Mesothelial cell of epicardium (in vitro differentiated cells): ENCODE measurements around the gene PTGDR. TPM values are rescaled to one million over a fixed set of nuclear protein-coding genes. Genes with fewer than 3 reads are reported as not detected.

Source experiments
- DNase-seq, 2 experiments: peaks; one replicate each; pipeline ENCODE4 v3.0.0; 2021; ENCODE audit warnings: low spot score in 2 of 2; ENCODE audit not compliant: unreplicated experiment in 2 of 2
- H3K27ac Mint-ChIP-seq: 2 replicates; pipeline ENCODE4 v1.8.0; 2021; ENCODE audit warnings: mixed read lengths
- H3K27me3 Mint-ChIP-seq: 2 replicates; pipeline ENCODE4 v1.8.0; 2021; ENCODE audit warnings: low read depth, mixed read lengths
- H3K36me3 Mint-ChIP-seq: 2 replicates; pipeline ENCODE4 v1.8.0; 2021; ENCODE audit warnings: mixed read lengths
- H3K4me1 Mint-ChIP-seq: 2 replicates; pipeline ENCODE4 v1.8.0; 2021; ENCODE audit warnings: mixed read lengths
- H3K4me3 Mint-ChIP-seq: 2 replicates; pipeline ENCODE4 v1.8.0; 2021; ENCODE audit warnings: mild to moderate bottlenecking, moderate library complexity, mixed read lengths
- H3K9me3 Mint-ChIP-seq: 2 replicates; pipeline ENCODE4 v1.8.0; 2021; ENCODE audit warnings: mixed read lengths
- total RNA-seq: library from RNA; stranded (reverse); gene quantifications from 3 replicates; pipeline ENCODE4 v1.2.1, GENCODE V29; 2021
- TF ChIP-seq, protein P1 (sequence below): fragments of 200-600 bp; sonication (generic); IDR thresholded peaks from one replicate; pipeline ENCODE4 v1.5.0; 2021; ENCODE audit warnings: antibody characterized with exemption; ENCODE audit not compliant: unreplicated experiment

The PTGDR gene
- total RNA-seq, 1 donor from 2014 or later = 0.07 TPM

DNA sequence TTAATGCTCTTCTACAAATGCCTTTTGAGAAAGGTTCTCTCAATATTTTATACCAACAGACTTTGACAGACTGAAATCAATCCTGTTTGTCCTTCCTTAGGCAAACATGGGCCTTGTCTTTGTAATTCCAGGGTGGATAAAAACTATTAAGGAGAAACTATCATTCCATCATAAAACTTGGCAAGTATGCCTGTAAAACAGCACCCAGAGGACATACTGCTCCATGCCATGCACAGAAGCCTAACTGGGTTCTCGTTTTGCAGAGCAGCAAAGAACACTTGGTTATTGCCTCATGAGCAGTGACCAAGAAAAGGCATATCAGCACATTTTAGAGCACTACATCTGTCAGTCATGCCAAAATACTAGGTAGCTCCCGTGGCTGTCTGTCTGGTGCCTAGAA, 33.8 kb upstream of the PTGDR start:
- Mint-ChIP-seq H3K36me3 (no peaks in the 10 kb centered on the region), H3K27me3 (peaks cover 26% of the 10 kb centered on the region), H3K9me3 (peaks cover 4% of the 10 kb centered on the region), H3K27ac (no peak overlapping the region), H3K4me3 (no peak overlapping the region), H3K4me1 (peaks cover 3% of the 10 kb centered on the region)
- TF ChIP-seq, protein P1, sequence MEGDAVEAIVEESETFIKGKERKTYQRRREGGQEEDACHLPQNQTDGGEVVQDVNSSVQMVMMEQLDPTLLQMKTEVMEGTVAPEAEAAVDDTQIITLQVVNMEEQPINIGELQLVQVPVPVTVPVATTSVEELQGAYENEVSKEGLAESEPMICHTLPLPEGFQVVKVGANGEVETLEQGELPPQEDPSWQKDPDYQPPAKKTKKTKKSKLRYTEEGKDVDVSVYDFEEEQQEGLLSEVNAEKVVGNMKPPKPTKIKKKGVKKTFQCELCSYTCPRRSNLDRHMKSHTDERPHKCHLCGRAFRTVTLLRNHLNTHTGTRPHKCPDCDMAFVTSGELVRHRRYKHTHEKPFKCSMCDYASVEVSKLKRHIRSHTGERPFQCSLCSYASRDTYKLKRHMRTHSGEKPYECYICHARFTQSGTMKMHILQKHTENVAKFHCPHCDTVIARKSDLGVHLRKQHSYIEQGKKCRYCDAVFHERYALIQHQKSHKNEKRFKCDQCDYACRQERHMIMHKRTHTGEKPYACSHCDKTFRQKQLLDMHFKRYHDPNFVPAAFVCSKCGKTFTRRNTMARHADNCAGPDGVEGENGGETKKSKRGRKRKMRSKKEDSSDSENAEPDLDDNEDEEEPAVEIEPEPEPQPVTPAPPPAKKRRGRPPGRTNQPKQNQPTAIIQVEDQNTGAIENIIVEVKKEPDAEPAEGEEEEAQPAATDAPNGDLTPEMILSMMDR = no peak
- DNase-seq = no peak

- H3K27ac Mint-ChIP-seq = no peak overlapping the region
- H3K4me1 Mint-ChIP-seq = peaks cover 3% of the 10 kb centered on the region
- H3K9me3 Mint-ChIP-seq = no peaks in the 10 kb centered on the region
- no peak for DNase-seq
- peaks cover 26% of the 10 kb centered on the region for H3K27me3 Mint-ChIP-seq
- TF ChIP-seq, protein P1 = no peak
- no peak overlapping the region for H3K4me3 Mint-ChIP-seq
- no peaks in the 10 kb centered on the region for H3K36me3 Mint-ChIP-seq
Measured at GRCh38 chr14:52235434-52235833, 32.1 kb upstream of the PTGDR start.

GRCh38 chr14:52235866-52236510, 31.5 kb upstream of the PTGDR start:
- Mint-ChIP-seq H3K4me3 (no peak overlapping the region), H3K27ac (no peak overlapping the region), H3K27me3 (peaks cover 28% of the 10 kb centered on the region), H3K4me1 (peaks cover 3% of the 10 kb centered on the region), H3K9me3 (no peaks in the 10 kb centered on the region), H3K36me3 (no peaks in the 10 kb centered on the region)
- DNase-seq = no peak
- TF ChIP-seq, protein P1 = no peak

DNA sequence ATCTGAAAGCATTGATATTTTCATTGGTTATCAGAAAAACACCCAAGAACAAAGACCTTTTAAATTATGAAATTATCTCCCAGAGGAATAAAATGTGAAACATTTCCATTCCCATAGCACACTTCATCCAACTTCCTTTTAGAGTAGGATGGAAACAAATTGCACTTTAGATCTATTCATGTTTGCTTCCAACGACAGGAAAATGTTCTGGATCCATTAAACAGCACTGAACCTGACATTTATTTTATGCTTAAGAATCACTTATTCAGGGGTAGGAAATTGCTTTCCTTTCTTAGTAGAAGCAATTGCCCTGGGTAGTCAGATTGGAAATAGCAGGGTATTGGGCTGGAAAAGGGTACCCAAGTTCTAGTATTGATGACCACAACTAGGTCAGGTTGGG, 28.8 kb upstream of the PTGDR start:
- TF ChIP-seq, protein P1 = no peak
- Mint-ChIP-seq H3K4me3 (no peak overlapping the region), H3K27ac (no peak overlapping the region), H3K4me1 (peaks cover 3% of the 10 kb centered on the region), H3K9me3 (no peaks in the 10 kb centered on the region), H3K36me3 (no peaks in the 10 kb centered on the region), H3K27me3 (peaks cover 33% of the 10 kb centered on the region)
- DNase-seq = no peak

- H3K27me3 Mint-ChIP-seq = peaks cover 37% of the 10 kb centered on the region
- no peak for DNase-seq
- no peak overlapping the region for H3K27ac Mint-ChIP-seq
- H3K4me3 Mint-ChIP-seq = no peak overlapping the region
- TF ChIP-seq, protein P1 = no peak
- peaks cover 3% of the 10 kb centered on the region for H3K4me1 Mint-ChIP-seq
- no peaks in the 10 kb centered on the region for H3K36me3 Mint-ChIP-seq
- H3K9me3 Mint-ChIP-seq = no peaks in the 10 kb centered on the region
Measured at GRCh38 chr14:52240623-52241022, 26.9 kb upstream of the PTGDR start.
